Measurements from ENCODE around the gene HYCC2.
A peak's percentile ranks its signal among the peaks of the same experiment; 100 is the strongest.

DNA sequence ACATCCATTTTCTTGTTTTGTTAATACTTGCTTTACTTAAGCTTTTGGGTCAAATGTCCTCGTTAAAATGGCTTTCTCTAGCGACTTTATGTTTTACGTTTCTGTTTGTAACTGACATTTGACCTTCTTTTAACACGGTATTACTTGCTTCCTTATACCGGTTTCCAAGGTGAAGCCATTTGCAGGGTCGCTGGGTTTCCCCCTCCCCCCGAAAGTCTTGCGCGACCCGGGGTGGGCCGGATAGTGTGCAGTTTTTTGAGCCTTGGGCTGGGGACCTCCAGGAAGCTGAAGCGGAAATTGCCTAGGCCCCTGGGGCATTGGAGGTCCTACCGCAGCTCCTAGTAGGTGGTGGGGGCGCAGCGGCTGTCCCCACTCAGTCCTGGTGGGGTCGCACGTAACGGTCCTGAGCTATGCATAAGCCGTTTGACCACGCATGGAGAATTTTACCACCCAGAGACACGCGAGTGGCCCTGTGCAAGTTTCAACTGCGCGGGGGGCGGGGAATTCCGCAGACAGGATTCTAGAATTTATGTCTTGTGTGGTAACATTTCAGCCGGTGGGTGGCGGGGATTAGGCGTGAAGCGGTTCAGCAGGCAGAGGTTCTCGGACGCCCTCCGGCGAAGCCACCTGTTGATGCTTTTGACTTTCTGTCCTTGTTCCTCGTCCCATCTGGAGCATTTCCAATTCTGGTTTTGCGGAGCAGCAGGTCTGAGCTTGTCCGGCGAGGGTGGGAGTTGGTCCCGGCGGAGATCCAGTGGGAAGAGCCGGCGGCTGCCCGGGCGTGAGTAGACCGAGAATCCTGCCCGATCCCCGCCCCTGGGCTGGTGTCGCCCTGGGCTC, 46.9 kb upstream of the HYCC2 start:
- no peak for TF ChIP-seq EZH2 (IDR thresholded peaks at IDR 0.05; ENCODE audit: borderline replicate concordance, insufficient read depth, low read depth, low read length, poor library complexity, severe bottlenecking)
- TF ChIP-seq, protein P1, sequence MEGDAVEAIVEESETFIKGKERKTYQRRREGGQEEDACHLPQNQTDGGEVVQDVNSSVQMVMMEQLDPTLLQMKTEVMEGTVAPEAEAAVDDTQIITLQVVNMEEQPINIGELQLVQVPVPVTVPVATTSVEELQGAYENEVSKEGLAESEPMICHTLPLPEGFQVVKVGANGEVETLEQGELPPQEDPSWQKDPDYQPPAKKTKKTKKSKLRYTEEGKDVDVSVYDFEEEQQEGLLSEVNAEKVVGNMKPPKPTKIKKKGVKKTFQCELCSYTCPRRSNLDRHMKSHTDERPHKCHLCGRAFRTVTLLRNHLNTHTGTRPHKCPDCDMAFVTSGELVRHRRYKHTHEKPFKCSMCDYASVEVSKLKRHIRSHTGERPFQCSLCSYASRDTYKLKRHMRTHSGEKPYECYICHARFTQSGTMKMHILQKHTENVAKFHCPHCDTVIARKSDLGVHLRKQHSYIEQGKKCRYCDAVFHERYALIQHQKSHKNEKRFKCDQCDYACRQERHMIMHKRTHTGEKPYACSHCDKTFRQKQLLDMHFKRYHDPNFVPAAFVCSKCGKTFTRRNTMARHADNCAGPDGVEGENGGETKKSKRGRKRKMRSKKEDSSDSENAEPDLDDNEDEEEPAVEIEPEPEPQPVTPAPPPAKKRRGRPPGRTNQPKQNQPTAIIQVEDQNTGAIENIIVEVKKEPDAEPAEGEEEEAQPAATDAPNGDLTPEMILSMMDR (IDR thresholded peaks at IDR 0.05), result peak; percentile 55

All from B cell (primary cell).